Activated CD8-positive, alpha-beta memory T cell treated with anti-CD3 and anti-CD28 coated beads, Interleukin-2, amount 50 U/mL, for 48 hours (primary cell): ENCODE results near the gene FIBP.

Source experiments
- DNase-seq: peaks from one replicate; pipeline ENCODE4 v3.0.0-alpha.2; 2020

Gene FIBP

DNA sequence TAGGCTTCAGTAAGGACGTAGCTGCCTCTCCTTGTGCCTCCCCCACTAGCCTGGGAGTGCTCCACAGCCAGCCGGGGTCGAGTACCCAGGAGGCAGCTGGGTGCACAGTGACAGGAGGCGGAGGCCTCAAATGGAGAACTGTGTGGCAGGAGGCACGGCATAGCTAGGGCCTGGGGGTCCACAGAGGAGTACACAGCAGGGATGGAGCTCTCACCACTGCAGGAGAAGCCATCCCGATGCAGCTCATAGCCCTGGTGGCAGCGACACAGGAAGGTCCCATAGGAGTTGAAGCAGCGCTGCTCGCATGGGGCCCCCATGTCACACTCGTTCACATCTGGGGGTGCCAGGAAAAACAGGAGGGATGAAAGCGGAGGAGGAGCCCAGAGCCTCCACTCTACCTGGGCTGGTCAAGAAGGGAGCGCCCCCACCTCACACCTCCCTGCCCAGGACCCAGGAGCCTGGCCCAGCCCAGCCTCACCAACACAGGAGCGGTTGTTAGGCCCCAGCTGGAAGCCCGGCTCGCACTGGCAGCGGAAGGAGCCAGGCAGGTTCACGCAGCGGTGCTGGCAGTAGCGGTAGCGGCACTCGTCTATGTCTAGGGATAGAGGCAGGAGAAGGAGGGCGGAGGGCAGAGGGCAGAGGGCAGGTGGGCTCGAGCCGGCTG, 18.5 kb downstream of the FIBP start:
- no peak for DNase-seq

DNA sequence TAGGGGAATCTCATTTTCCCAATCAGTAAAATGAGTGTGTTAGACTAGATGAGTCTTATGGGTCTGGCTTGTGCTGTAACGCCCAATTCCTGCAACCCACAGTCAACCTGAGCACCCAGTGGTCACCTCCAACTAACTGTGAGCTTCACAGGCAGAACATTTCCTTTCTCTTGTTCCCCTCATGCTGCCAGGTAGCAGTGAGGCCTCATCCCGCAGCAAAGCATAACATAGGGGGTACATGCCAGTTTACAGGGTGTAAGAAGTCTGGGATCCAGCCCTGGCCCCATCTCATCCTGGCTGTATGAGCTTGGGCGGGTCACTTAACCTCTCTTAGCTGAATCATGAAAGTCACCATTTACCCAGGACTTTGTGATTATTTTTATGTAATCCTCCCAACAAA, 19.4 kb downstream of the FIBP start:
- DNase-seq, result no peak

GRCh38 chr11:65868076-65868667, 20.1 kb downstream of the FIBP start:
- no peak for DNase-seq

GRCh38 chr11:65867284-65868071, 20.8 kb downstream of the FIBP start:
- no peak for DNase-seq

DNA sequence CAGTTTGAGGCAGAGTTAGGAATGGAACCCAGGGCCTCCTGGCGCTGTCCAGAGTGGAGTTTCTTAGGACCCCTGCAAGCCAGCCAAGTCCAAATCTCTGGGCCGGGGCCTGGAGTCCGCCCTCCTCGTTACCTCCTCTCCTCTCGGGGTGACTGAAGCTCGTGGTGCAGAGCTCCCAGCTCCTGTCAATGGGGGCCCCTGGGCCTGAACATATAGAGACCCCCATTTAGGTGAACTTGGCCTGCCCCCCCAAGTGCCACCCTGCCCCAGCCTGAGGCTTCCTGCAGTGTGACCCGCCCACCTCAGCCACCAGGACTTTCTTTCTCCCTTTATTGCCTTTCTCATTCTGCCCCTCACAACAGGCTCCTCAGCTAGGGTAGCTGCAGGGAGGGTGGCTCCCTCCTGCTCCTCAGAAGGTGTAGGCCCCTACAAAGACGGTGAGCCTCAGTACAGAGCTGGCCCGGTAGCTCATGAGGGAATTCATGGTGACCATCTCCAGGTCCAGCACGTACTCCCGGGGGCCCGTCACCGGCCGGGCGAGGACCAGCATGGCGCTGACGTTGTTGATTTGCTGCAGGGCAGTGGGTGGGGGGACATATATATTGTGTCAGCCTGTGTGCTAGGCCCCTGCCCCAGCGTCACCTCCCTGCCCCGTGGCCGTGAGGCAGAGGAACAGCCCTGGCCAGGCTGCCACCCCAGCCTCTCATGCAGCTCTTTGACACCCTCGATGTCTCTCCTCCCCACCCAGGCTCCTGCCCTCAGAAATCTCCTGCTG, 21.6 kb downstream of the FIBP start:
- no peak for DNase-seq

DNA sequence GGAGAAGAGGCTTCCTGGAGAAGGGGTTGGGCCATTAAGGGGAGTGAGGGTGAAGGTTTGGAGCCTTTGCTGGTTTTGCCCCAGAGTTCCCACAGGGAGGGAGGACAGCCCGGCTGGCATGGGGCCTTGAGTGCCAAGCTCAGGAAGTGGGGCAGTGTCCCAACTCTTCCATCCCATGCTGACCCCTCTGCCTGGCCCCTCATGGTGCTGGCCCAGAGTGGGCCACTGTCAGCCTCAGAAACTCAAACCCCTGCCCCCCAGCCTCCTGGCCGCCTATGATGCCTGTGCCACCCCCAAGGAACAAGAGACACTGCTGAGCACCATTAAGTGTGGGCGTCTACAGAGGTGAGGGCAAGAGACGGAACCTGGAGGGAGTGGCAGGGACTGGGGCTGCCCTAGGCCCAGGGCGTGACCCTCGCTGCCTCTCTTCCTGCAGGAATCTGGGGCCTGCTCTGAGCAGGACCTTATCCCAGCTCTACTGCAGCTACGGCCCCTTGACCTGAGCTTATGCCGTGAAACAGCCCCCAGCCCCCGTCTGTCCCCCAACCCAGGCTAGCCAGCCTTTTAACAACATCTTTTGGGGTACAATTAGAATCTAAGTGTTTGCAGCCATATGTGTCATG, 22.6 kb downstream of the FIBP start:
- DNase-seq, result no peak

DNA sequence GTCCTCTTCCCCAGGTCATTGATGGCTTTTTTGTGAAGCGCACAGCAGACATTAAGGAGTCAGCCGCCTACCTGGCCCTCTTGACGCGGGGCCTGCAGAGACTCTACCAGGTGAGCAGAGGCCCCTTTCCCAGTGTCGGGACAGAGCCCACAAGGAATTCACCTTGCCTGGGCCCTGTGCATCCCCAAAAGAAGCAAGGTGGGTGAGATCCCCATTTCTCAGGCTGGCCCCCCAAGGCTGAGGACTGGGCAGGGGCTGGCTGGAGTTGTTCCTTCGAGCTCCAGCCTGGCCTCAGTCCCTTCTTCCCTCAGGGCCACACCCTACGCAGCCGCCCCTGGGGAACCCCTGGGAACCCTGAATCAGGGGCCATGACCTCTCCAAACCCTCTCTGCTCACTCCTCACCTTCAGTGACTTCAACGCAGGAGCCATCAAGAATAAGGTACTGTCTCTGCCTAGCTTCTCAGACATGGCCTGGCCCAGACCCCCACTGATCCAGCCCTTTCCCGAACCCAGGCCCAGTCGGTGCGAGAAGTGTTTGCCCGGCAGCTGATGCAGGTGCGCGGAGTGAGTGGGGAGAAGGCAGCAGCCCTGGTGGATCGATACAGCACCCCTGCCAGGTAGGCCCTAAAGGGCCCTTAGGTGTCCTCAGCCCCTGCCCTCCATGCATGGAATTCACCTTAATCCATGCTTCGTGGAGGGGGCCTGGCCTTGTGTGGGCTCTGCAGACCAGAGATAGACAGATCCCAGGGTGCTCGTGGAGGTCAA, 23.4 kb downstream of the FIBP start:
- no peak for DNase-seq

DNA sequence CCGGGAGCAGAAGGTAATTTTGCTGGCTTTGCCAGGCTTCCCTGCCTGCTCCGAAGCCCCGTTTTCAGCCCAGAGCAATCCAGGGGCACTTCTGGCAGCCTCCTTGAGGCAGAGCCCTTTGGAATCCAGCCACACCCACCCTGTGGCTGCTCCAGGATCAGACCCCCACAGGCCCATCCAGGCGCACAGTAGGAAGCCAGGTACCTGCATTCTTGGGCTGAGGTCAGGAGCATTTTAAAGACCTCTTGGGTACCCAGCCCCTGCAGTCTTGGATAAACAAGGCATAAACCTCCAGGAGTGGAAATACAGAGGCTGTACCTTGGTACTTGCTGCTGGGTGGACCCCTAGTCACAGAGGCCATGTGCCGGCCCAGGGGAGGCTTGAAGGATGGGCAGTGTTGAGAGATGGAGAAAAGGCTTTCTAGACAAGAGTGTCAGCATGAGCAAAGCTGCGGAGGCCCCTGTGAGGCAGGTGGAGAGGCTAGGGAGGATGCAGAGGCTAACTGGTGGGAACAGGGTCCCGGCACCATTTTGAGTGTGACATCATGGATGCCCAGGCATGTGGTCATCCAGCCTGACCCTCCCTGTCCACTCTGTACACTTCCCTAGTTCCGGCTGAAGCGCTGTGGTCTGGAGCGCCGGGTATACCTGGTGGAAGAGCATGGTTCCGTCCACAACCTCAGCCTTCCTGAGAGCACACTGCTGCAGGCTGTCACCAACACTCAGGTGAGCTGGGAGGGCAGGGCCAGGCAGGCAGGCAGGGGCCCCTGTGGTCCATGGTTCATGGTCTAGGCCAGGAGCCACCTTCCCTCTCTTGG, 24.2 kb downstream of the FIBP start:
- no peak for DNase-seq

- peak; percentile 49 for DNase-seq
Measured at GRCh38 chr11:65862941-65863888, 25.1 kb downstream of the FIBP start.

DNA sequence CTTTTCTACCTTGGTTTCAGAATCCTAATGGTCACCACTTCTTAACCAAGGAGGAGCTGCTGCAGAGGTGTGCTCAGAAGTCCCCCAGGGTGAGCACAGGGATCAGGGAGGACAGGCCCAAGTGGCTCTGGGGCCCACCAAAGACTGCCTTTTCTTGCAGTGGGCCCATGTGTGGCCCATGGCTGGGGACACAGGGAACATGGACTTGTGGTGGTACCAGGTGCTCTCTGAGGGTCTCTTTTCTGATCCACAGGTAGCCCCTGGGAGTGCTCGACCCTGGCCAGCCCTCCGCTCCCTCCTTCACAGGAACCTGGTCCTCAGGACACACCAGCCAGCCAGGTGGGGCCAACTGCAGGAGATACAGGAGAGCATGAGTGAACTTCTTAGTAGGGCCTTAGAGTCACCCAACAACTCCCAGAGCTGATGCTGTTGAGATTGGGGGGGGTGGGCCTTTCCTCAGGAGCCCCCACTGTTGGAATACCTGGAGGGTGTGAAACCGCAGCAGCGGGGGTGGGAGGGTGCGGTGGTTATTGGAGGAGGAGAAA, 26.0 kb downstream of the FIBP start:
- DNase-seq, result peak; percentile 50

- DNase-seq, result peak; percentile 52
Measured at GRCh38 chr11:65861533-65862183, 26.6 kb downstream of the FIBP start.

DNA sequence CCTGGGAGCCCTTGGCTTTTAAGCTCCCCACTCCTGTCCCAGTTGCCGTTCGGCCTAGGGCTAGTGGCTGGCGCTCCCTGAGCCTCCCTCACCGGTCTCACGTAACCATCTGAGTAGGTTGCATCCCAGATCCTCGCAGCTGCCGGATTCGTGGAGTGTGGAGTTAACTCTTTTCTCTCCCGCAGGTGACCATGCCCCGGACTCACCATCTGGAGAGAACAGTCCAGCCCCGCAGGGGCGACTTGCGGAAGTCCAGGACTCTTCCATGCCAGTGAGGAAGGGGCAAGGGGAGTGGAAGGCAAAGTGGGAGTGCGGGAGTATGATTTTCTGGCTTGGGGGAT, 27.1 kb downstream of the FIBP start:
- no peak for DNase-seq

DNA sequence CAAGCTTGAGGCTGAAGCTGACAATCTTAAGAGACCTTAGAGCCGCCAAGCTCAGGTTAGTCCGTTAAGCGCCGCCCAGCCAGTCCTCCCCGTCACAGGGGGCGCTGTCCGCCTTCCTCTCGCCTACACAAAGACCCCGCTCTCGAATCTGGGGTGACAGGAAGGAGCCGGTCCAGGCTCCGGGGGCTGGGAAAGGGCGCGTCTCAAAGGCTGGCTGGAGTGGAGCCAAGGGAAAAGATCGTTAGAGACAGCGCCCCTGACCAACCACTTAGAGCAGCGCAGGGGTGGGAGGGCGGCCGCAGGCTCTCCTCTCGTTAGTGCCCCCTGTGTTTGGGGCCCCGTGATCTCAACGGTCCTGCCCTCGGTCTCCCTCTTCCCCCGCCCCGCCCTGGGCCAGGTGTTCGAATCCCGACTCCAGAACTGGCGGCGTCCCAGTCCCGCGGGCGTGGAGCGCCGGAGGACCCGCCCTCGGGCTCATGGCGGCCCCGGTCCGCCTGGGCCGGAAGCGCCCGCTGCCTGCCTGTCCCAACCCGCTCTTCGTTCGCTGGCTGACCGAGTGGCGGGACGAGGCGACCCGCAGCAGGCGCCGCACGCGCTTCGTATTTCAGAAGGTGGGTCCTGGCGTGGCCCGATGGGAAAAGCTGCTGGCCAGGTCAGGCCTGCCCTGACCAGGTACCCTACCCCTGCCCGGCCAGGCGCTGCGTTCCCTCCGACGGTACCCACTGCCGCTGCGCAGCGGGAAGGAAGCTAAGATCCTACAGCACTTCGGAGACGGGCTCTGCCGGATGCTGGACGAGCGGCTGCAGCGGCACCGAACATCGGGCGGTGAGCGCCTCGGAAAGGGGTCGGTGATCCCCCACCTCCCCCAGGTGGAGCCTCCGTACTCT, 27.8 kb downstream of the FIBP start, which contains the start of gene MUS81:
Gene MUS81 (plus strand): TSS at position 156 of the 887 bp plus-strand sequence. CDS start 321 bp downstream, at position 477.
- peak; percentile 98 for DNase-seq

DNA sequence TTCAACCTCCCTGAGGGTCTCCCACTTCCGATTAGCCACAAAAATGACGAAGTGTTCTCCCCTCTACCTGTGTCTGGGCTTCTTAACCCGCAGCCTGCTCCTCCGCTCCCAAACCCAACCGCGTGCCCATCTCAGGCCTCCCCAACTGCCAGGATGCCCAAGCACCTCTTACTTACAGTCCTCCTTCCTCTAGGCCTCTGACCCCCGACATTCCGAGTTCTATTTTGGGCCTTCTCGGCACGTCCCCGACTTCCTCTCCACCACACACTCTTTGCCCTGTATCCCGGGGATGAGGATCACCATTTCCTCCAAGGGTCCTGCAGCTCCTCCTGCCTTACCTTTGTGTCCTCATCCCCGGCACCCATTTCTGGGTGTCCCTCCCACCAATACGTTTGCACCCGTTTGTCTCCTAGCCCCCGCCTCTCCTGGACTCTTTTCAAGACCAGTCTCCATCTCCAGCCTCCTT, 28.4 kb downstream of the FIBP start:
- peak; percentile 81 for DNase-seq

DNA sequence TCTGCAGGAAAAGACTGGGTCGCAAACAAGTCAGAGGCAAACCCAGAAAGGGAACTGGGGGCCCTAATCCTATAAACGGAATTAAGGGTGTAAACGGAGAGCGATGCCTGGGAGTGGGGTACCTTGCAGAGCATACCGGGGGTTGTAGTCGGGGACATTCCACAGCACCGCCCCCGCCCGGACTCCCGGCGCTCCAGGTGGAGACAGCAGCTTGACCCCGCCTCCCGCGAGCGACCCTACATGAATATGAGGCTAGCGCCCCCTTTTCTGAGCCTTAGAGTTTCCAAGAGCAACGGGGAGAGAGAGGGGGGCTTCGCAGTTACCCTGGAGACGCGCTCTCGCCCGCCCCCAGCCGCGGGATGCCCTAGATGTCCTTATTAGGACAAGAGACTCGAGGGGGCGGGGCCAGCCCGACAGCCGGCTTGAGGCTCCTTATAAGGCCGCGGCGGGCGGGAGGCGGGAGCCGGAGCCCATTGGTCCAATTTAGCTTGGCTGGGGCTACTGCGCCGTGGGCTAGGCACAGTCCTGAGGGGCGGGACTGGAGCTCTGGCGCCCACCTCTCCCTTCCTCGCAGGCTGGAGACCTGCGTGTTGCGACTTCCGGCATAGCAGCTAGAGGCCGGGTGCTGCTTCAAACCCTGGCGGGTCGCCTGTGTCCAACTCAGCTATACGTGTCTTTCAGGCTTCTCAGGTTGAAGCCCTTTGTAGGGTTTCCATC, 29.0 kb downstream of the FIBP start:
- DNase-seq, result peak; percentile 98

GRCh38 chr11:65858681-65859087, 29.6 kb downstream of the FIBP start:
- DNase-seq, result no peak
